ENCODE measurements around the gene NKD1. TPM values are rescaled to one million over a fixed set of nuclear protein-coding genes. Genes with fewer than 3 reads are reported as not detected.

The NKD1 gene
- total RNA-seq, 1 donor from 2014 or later = 0.77 TPM

GRCh38 chr16:50622643-50623369 lies 74.6 kb downstream of the NKD1 start:
- peaks cover 17% of the 10 kb centered on the region for H3K4me1 Mint-ChIP-seq
- no peaks in the 10 kb centered on the region for H3K36me3 Mint-ChIP-seq (ENCODE audit: low read depth)
- H3K4me3 Mint-ChIP-seq = no peak overlapping the region
- intact Hi-C loops (cut with micrococcal nuclease) = no loop called here
- no peaks in the 10 kb centered on the region for H3K9me3 Mint-ChIP-seq
- H3K27ac Mint-ChIP-seq = no peak overlapping the region
- no peaks in the 10 kb centered on the region for H3K27me3 Mint-ChIP-seq
- no peak for DNase-seq

DNA sequence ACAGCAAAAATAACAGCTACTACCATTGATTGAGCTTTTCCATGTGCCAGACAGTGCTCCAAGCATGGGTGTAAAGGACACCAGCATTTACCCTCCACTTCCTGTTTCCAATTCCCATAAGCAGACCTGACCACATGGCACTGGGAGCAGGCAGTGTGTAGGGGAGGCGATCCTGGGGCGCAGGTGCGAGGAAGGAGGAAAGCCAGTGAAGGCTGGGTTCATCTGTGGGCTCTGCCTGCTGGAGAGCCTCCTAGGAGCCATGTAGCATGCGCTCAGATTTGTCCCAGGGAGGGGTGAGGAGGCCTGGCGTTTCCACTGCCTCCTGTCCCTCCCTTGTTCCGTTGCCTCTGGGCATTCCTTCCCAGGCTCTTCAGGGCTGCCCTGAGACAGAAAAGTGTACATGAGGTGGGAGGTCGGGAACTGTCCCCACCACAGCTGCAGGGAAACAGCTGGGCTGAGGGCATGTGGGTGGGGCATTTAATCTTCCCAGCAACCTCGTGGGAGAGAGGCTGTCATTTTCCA lies 76.3 kb downstream of the NKD1 start:
- intact Hi-C loops (cut with micrococcal nuclease) = no loop called here
- H3K27ac Mint-ChIP-seq = no peak overlapping the region
- H3K4me3 Mint-ChIP-seq = no peak overlapping the region
- peaks cover 20% of the 10 kb centered on the region for H3K4me1 Mint-ChIP-seq
- no peaks in the 10 kb centered on the region for H3K36me3 Mint-ChIP-seq (ENCODE audit: low read depth)
- DNase-seq = no peak
- H3K9me3 Mint-ChIP-seq = no peaks in the 10 kb centered on the region
- no peaks in the 10 kb centered on the region for H3K27me3 Mint-ChIP-seq

DNA sequence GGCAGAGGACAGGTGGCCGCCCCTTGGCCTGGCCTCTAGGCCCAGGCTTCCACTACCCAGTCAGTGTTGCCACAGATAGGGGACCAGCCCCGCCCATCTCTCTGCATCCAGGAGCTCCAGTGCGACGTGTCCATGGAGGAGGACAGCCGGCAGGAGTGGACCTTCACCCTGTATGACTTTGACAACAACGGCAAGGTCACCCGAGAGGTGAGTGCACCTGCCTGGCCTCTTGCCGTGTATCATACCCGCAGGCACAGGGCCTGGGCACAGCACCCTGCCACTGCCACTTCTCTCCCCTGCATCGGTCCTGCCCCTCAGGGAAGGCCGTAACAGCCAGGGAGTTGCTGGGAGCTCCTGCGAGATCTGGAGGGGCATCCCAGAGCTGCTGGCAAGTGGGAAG lies 77.2 kb downstream of the NKD1 start:
- peaks cover 20% of the 10 kb centered on the region for H3K4me1 Mint-ChIP-seq
- DNase-seq = no peak
- intact Hi-C loops (cut with micrococcal nuclease) = no loop called here
- no peaks in the 10 kb centered on the region for H3K27me3 Mint-ChIP-seq
- H3K4me3 Mint-ChIP-seq = no peak overlapping the region
- H3K36me3 Mint-ChIP-seq (ENCODE audit: low read depth) = no peaks in the 10 kb centered on the region
- H3K27ac Mint-ChIP-seq = no peak overlapping the region
- no peaks in the 10 kb centered on the region for H3K9me3 Mint-ChIP-seq

DNA sequence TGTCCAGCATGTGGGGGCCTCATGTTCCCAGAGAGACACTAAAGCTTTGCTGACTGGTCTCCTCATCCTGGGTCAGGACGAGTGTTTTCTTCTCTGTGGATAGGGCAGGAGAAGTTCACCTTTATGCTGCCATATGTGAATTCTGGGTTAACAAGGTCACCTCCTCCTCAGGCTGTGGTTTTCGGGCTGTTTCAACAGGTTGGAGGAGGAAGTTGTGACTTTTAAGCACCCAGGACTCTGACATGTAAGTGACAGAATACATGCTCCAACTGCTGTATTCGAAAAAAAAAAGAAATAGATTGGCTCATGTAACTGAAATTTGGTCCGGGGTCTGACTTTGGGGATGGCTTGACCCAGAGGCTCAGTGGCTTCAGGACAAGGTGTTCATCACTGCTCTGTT lies 78.7 kb downstream of the NKD1 start:
- Mint-ChIP-seq H3K4me1 (peaks cover 20% of the 10 kb centered on the region), H3K36me3 (ENCODE audit: low read depth) (no peaks in the 10 kb centered on the region), H3K27ac (peak overlapping the region; percentile 64), H3K27me3 (no peaks in the 10 kb centered on the region), H3K9me3 (no peaks in the 10 kb centered on the region), H3K4me3 (peak overlapping the region; percentile 66)
- DNase-seq = peak; percentile 64
- intact Hi-C loops (cut with micrococcal nuclease) = no loop called here

GRCh38 chr16:50627419-50627818 lies 79.2 kb downstream of the NKD1 start:
- Mint-ChIP-seq H3K27me3 (no peaks in the 10 kb centered on the region), H3K27ac (peak overlapping the region; percentile 64), H3K9me3 (no peaks in the 10 kb centered on the region), H3K36me3 (ENCODE audit: low read depth) (no peaks in the 10 kb centered on the region), H3K4me3 (peak overlapping the region; percentile 66), H3K4me1 (peaks cover 20% of the 10 kb centered on the region)
- intact Hi-C loops (cut with micrococcal nuclease) = no loop called here
- DNase-seq = peak; percentile 79

GRCh38 chr16:50628156-50628802 lies 80.1 kb downstream of the NKD1 start:
- intact Hi-C loops (cut with micrococcal nuclease) = no loop called here
- Mint-ChIP-seq H3K4me1 (peaks cover 20% of the 10 kb centered on the region), H3K27ac (no peak overlapping the region), H3K36me3 (ENCODE audit: low read depth) (no peaks in the 10 kb centered on the region), H3K27me3 (no peaks in the 10 kb centered on the region), H3K4me3 (no peak overlapping the region), H3K9me3 (no peaks in the 10 kb centered on the region)
- DNase-seq = no peak

- no peaks in the 10 kb centered on the region for H3K9me3 Mint-ChIP-seq
- intact Hi-C loops (cut with micrococcal nuclease) = no loop called here
- no peaks in the 10 kb centered on the region for H3K36me3 Mint-ChIP-seq (ENCODE audit: low read depth)
- no peak for DNase-seq
- no peak overlapping the region for H3K4me3 Mint-ChIP-seq
- H3K27ac Mint-ChIP-seq = no peak overlapping the region
- no peaks in the 10 kb centered on the region for H3K27me3 Mint-ChIP-seq
- peaks cover 20% of the 10 kb centered on the region for H3K4me1 Mint-ChIP-seq
Observed at GRCh38 chr16:50629334-50629733, 81.1 kb downstream of the NKD1 start.

GRCh38 chr16:50630394-50631020 lies 82.3 kb downstream of the NKD1 start:
- Mint-ChIP-seq H3K4me3 (no peak overlapping the region), H3K4me1 (peaks cover 20% of the 10 kb centered on the region), H3K27me3 (no peaks in the 10 kb centered on the region), H3K36me3 (ENCODE audit: low read depth) (no peaks in the 10 kb centered on the region), H3K27ac (no peak overlapping the region), H3K9me3 (no peaks in the 10 kb centered on the region)
- intact Hi-C loops (cut with micrococcal nuclease) = no loop called here
- no peak for DNase-seq

DNA sequence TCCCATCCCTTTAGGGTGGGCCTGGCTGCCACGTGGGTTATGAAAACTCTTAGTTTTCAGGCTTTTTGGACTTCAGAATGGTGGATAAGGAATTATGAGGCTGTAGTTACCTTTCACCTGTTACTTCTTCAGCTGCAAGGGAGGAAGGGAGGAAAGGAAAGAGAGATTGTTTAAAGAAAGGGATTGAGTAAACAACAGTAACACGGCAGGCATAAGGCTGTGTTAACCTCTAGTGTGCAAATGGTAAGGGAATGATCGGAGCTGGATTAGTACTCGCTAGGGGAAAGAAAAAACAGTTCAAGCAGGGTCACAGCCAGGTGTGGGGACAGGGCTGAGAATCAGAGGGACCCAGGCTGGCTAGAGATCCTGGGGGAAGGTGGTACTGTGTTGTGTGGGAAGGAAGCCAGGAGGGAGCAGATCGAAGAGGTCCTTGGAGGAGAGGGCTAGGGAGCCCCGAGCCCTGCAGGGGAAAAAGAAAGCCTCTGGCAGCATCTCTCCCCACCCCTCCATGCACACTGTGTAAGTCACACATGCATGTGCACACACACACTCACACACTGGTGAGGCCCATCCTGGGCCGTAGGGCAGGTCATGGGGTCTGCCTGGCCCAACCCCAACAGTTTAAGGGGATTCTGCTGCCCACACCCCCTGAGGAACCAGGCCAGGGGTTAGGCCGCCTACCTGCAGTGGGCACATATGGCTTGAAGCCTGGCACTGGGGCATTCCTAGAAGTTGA lies 83.2 kb downstream of the NKD1 start:
- intact Hi-C loops (cut with micrococcal nuclease) = no loop called here
- H3K36me3 Mint-ChIP-seq (ENCODE audit: low read depth) = no peaks in the 10 kb centered on the region
- H3K4me1 Mint-ChIP-seq = peaks cover 18% of the 10 kb centered on the region
- no peaks in the 10 kb centered on the region for H3K27me3 Mint-ChIP-seq
- H3K27ac Mint-ChIP-seq = no peak overlapping the region
- no peak for DNase-seq
- H3K4me3 Mint-ChIP-seq = no peak overlapping the region
- H3K9me3 Mint-ChIP-seq = no peaks in the 10 kb centered on the region

DNA sequence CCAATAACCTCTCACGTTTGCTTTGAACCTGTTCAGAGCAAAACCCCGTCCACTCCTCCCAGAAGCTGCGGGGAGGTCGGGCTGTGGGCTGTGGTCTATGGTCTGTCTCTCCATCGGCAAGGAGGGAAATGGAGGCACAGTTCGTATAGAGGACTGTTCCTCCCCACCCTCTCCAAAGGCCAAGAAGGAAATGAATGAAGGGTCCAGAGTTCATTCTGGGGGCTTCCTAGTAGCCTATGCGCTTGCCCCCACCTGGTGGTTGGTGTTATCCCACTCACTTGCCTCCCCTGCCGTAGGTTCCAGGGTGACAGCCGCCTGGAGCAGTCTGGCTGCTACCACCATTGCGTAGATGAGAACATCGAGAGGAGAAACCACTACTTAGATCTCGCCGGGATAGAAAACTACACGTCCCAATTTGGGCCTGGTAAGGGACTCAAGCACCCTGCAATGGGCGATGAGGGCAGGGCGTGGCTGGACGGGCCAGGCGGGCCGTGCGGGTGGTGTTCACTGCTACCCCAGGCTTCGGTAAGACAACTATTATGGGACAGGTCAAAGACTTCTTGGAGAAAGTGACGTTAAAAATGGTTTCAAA lies 83.9 kb downstream of the NKD1 start:
- intact Hi-C loops (cut with micrococcal nuclease) = no loop called here
- Mint-ChIP-seq H3K4me1 (peaks cover 12% of the 10 kb centered on the region), H3K4me3 (no peak overlapping the region), H3K27ac (no peak overlapping the region), H3K36me3 (ENCODE audit: low read depth) (no peaks in the 10 kb centered on the region), H3K9me3 (no peaks in the 10 kb centered on the region), H3K27me3 (no peaks in the 10 kb centered on the region)
- DNase-seq = no peak

GRCh38 chr16:50632927-50633800 lies 85.0 kb downstream of the NKD1 start:
- Mint-ChIP-seq H3K27ac (no peak overlapping the region), H3K36me3 (ENCODE audit: low read depth) (no peaks in the 10 kb centered on the region), H3K9me3 (no peaks in the 10 kb centered on the region), H3K4me1 (peaks cover 2% of the 10 kb centered on the region), H3K4me3 (no peak overlapping the region), H3K27me3 (no peaks in the 10 kb centered on the region)
- intact Hi-C loops (cut with micrococcal nuclease) = no loop called here
- no peak for DNase-seq

DNA sequence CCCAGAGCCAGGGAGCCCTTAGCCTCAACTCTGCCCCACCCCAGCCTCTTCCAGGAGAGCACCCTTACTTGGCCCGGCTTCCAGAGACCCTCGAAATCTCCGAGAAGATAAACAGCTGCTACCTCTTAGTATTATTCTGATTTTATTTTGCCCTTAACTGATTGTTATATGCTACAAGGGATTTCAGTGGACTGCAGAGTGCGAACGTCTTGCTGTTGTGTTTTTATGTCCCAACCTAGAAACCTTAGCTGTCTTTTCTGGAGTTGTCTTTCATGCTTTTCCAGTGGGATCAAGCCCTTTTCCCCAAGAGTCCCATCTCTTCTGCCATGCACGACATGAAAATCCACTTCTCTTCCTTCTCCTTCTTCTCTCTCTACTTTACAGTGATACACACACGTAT lies 85.9 kb downstream of the NKD1 start:
- Mint-ChIP-seq H3K27me3 (no peaks in the 10 kb centered on the region), H3K9me3 (no peaks in the 10 kb centered on the region), H3K27ac (no peak overlapping the region), H3K36me3 (ENCODE audit: low read depth) (no peaks in the 10 kb centered on the region), H3K4me3 (no peak overlapping the region), H3K4me1 (peaks cover 2% of the 10 kb centered on the region)
- intact Hi-C loops (cut with micrococcal nuclease) = no loop called here
- DNase-seq = no peak

GRCh38 chr16:50634947-50635346 lies 86.8 kb downstream of the NKD1 start:
- no peaks in the 10 kb centered on the region for H3K9me3 Mint-ChIP-seq
- H3K27ac Mint-ChIP-seq = no peak overlapping the region
- no peak for DNase-seq
- intact Hi-C loops (cut with micrococcal nuclease) = no loop called here
- peaks cover 3% of the 10 kb centered on the region for H3K4me1 Mint-ChIP-seq
- H3K27me3 Mint-ChIP-seq = no peaks in the 10 kb centered on the region
- H3K4me3 Mint-ChIP-seq = no peak overlapping the region
- no peaks in the 10 kb centered on the region for H3K36me3 Mint-ChIP-seq (ENCODE audit: low read depth)

All from activated CD4-positive, alpha-beta T cell treated with anti-CD3 and anti-CD28 coated beads, Interleukin-2, amount 10 ng/mL, durations not matched to agents 24 days and 14 days (primary cell).